H9 (cell line): ENCODE data around the gene ZNF280C. TPM values are rescaled to one million over a fixed set of nuclear protein-coding genes. Genes with fewer than 3 reads are reported as not detected.

ENCODE experiments used
- DNase-seq: peaks from one replicate; pipeline ENCODE4 v3.0.0-alpha.2; 2017
- H2AFZ ChIP-seq: one replicate; pipeline ENCODE4 v1.6.1; 2013; ENCODE audit warnings: mild to moderate bottlenecking, low read length, control low read depth, moderate library complexity
- H2AK5ac ChIP-seq: 2 replicates; pipeline ENCODE4 v1.6.1; 2013; ENCODE audit warnings: low read length, control low read depth, mixed read lengths; ENCODE audit not compliant: insufficient read length
- H2BK120ac ChIP-seq: one replicate; pipeline ENCODE4 v1.6.1; 2013; ENCODE audit warnings: low read depth, mild to moderate bottlenecking, low read length, control low read depth, inconsistent platforms; ENCODE audit not compliant: poor library complexity, severe bottlenecking
- H2BK12ac ChIP-seq: 2 replicates; pipeline ENCODE4 v1.6.1; 2013; ENCODE audit warnings: low read length, control low read depth, mixed read lengths, low read depth; ENCODE audit not compliant: insufficient read length
- H2BK15ac ChIP-seq: 2 replicates; pipeline ENCODE4 v1.6.1; 2013; ENCODE audit warnings: low read depth, low read length, control low read depth
- H2BK20ac ChIP-seq: one replicate; pipeline ENCODE4 v1.6.1; 2013; ENCODE audit warnings: low read depth, mild to moderate bottlenecking, low read length, control low read depth, inconsistent platforms; ENCODE audit not compliant: poor library complexity, severe bottlenecking
- H2BK5ac ChIP-seq: 2 replicates; pipeline ENCODE4 v1.6.1; 2013; ENCODE audit warnings: low read length, control low read depth, mixed read lengths; ENCODE audit not compliant: insufficient read length
- H3K14ac ChIP-seq: 2 replicates; pipeline ENCODE4 v1.6.1; 2013; ENCODE audit warnings: low read length, control low read depth; ENCODE audit not compliant: insufficient read depth
- H3K18ac ChIP-seq: 2 replicates; pipeline ENCODE4 v1.6.1; 2013; ENCODE audit warnings: low read depth, mild to moderate bottlenecking, mixed read lengths, low read length, control low read depth; ENCODE audit not compliant: insufficient read length
- H3K23ac ChIP-seq: 2 replicates; pipeline ENCODE4 v1.6.1; 2013; ENCODE audit warnings: low read length, control low read depth, mixed read lengths, low read depth; ENCODE audit not compliant: insufficient read length
- H3K23me2 ChIP-seq: 2 replicates; pipeline ENCODE4 v1.6.1; 2013; ENCODE audit warnings: low read depth, mild to moderate bottlenecking, mixed read lengths, low read length, control low read depth; ENCODE audit not compliant: insufficient read length, poor library complexity, severe bottlenecking
- H3K27ac ChIP-seq: 2 replicates; pipeline ENCODE4 v1.5.1; 2013; ENCODE audit warnings: low read length, control low read depth, mixed read lengths, low read depth; ENCODE audit not compliant: insufficient read length
- H3K27me3 ChIP-seq: 2 replicates; pipeline ENCODE4 v1.6.1; 2013; ENCODE audit warnings: low read length, control low read depth, inconsistent platforms; ENCODE audit not compliant: insufficient read depth
- H3K4ac ChIP-seq: 2 replicates; pipeline ENCODE4 v1.6.1; 2013; ENCODE audit warnings: low read depth, mild to moderate bottlenecking, control low read depth, inconsistent platforms, low read length, moderate library complexity
- H3K4me1 ChIP-seq: 2 replicates; pipeline ENCODE4 v1.6.1; 2013; ENCODE audit warnings: low read length, control low read depth, inconsistent platforms; ENCODE audit not compliant: insufficient read depth
- H3K4me2 ChIP-seq: 2 replicates; pipeline ENCODE4 v1.6.1; 2013; ENCODE audit warnings: low read length, control low read depth, mixed read lengths; ENCODE audit not compliant: insufficient read length, insufficient read depth
- H3K56ac ChIP-seq: 2 replicates; pipeline ENCODE4 v1.6.1; 2013; ENCODE audit warnings: low read depth, mild to moderate bottlenecking, mixed read lengths, low read length, control low read depth; ENCODE audit not compliant: insufficient read length
- H3K79me1 ChIP-seq: 2 replicates; pipeline ENCODE4 v1.6.1; 2013; ENCODE audit warnings: low read depth, mild to moderate bottlenecking, moderate library complexity, low read length, control low read depth, inconsistent platforms; ENCODE audit not compliant: insufficient read depth, poor library complexity, severe bottlenecking
- H3K79me2 ChIP-seq: 2 replicates; pipeline ENCODE4 v1.6.1; 2013; ENCODE audit warnings: low read length, control low read depth, inconsistent platforms; ENCODE audit not compliant: insufficient read depth
- H3K9ac ChIP-seq: 2 replicates; pipeline ENCODE4 v1.6.1; 2013; ENCODE audit warnings: low read length, control low read depth, mixed read lengths; ENCODE audit not compliant: insufficient read length; ENCODE audit errors: extremely low read depth
- H3K9me3 ChIP-seq: one replicate; pipeline ENCODE4 v1.6.1; 2013; ENCODE audit warnings: low read depth, low read length, inconsistent platforms; ENCODE audit not compliant: control insufficient read depth
- H3T11ph ChIP-seq: one replicate; pipeline ENCODE4 v1.6.1; 2013; ENCODE audit warnings: mild to moderate bottlenecking, low read length, control low read depth, inconsistent platforms
- H4K20me1 ChIP-seq: one replicate; pipeline ENCODE4 v1.6.1; 2013; ENCODE audit not compliant: control insufficient read depth, insufficient read length, insufficient read depth
- H4K5ac ChIP-seq: 2 replicates; pipeline ENCODE4 v1.6.1; 2013; ENCODE audit warnings: low read depth, mild to moderate bottlenecking, mixed read lengths, low read length, control low read depth; ENCODE audit not compliant: insufficient read length
- H4K8ac ChIP-seq: replicated peaks from 2 replicates; pipeline ENCODE4 v1.6.1; 2013; ENCODE audit warnings: low read length, control low read depth, mixed read lengths, low read depth; ENCODE audit not compliant: insufficient read length
- H4K91ac ChIP-seq: 2 replicates; pipeline ENCODE4 v1.6.1; 2013; ENCODE audit warnings: low read depth, mild to moderate bottlenecking, moderate library complexity, mixed read lengths, low read length, control low read depth; ENCODE audit not compliant: insufficient read length
- H3K27ac Mint-ChIP-seq, 3 experiments: 2 replicates in 2 of 3; 3 replicates in 1 of 3; pipeline ENCODE4 v1.8.0; 2020 to 2021; ENCODE audit warnings: mixed read lengths in 3 of 3, mild to moderate bottlenecking in 1 of 3, moderate library complexity in 1 of 3
- H3K27me3 Mint-ChIP-seq: 2 replicates; pipeline ENCODE4 v1.8.0; 2021; ENCODE audit warnings: low read depth, mild to moderate bottlenecking, moderate library complexity, mixed read lengths
- H3K36me3 Mint-ChIP-seq, 3 experiments: 2 replicates in 2 of 3; 3 replicates in 1 of 3; pipeline ENCODE4 v1.8.0; 2020 to 2021; ENCODE audit warnings: low read depth in 3 of 3, mixed read lengths in 3 of 3; ENCODE audit not compliant: insufficient read depth in 1 of 3
- H3K4me1 Mint-ChIP-seq, 2 experiments: 2 replicates each; pipeline ENCODE4 v1.8.0; 2020; ENCODE audit warnings: mixed read lengths in 2 of 2
- H3K4me3 Mint-ChIP-seq, 2 experiments: 2 replicates in 1 of 2; 3 replicates in 1 of 2; pipeline ENCODE4 v1.8.0; 2020 to 2021; ENCODE audit warnings: mild to moderate bottlenecking in 2 of 2, mixed read lengths in 2 of 2, moderate library complexity in 1 of 2
- H3K9me3 Mint-ChIP-seq, 2 experiments: 2 replicates in 1 of 2; 3 replicates in 1 of 2; pipeline ENCODE4 v1.8.0; 2020; ENCODE audit warnings: mild to moderate bottlenecking in 2 of 2, mixed read lengths in 2 of 2, moderate library complexity in 1 of 2
- WGBS: extraction: QIAGEN DNeasy Blood & Tissue Kit; methylation state at CpG from one replicate; pipeline ENCODE4 v1.1.7; 2013; ENCODE audit warnings: missing lambda C conversion rate, low lambda C conversion rate, mixed read lengths; ENCODE audit not compliant: insufficient read length; ENCODE audit errors: extremely low coverage; 5-methylcytosine and 5-hydroxymethylcytosine counted together
- total RNA-seq: library from RNA; stranded (reverse); gene quantifications from 2 replicates; pipeline ENCODE4 v1.2.1, GENCODE V29; 2021
- TF ChIP-seq, protein P1 (sequence below): fragments of 200-600 bp; sonication (generic); conservative IDR thresholded peaks from 3 replicates; pipeline ENCODE4 v1.8.0; 2021; ENCODE audit warnings: antibody characterized with exemption, mild to moderate bottlenecking

Gene ZNF280C
- total RNA-seq, 1 experiment from 2014 or later: 6.6 TPM

DNA sequence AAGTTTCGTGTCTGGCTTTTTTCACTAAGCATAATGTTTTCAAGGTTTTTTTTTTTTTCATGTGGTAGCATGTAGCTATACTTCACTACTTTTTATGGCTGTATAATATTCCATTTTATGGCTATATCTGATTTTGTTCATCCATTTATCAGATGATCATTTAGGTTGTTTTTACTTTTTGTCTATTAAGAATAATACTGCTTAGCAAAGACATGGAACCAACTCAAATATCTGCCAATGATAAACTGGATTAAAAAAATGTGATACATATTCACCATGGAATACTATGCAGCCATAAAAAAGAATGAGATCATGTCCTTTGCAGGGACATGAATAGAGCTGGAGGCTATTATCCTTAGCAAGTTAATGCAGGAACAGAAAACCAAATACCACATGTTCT, 32.7 kb upstream of the ZNF280C start:
- H3K23ac ChIP-seq: no peak overlapping the region
- no peak overlapping the region for H3K27ac ChIP-seq
- H3K79me2 ChIP-seq: no peaks in the 10 kb centered on the region
- H3K9me3 Mint-ChIP-seq: peaks cover 0 to 19% of the 10 kb centered on the region in 2 experiments; a peak in 2 of 5 replicates
- H3K27ac Mint-ChIP-seq: no peak overlapping the region
- no peaks in the 10 kb centered on the region for H3K23me2 ChIP-seq
- no peaks in the 10 kb centered on the region for H3K4me1 ChIP-seq
- H4K5ac ChIP-seq: no peak overlapping the region
- no peaks in the 10 kb centered on the region for H3K27me3 Mint-ChIP-seq
- H3K27me3 ChIP-seq: no peaks in the 10 kb centered on the region
- H3K14ac ChIP-seq: no peak overlapping the region
- no peak overlapping the region for H3K4me3 Mint-ChIP-seq
- H2BK120ac ChIP-seq: no peak overlapping the region
- no peaks in the 10 kb centered on the region for H3K79me1 ChIP-seq
- H3K4me2 ChIP-seq: no peak overlapping the region
- no peak overlapping the region for H2AK5ac ChIP-seq
- no CpG with 5 or more reads among the region's 1 CpG for WGBS
- no peaks in the 10 kb centered on the region for H4K20me1 ChIP-seq
- TF ChIP-seq, protein P1, sequence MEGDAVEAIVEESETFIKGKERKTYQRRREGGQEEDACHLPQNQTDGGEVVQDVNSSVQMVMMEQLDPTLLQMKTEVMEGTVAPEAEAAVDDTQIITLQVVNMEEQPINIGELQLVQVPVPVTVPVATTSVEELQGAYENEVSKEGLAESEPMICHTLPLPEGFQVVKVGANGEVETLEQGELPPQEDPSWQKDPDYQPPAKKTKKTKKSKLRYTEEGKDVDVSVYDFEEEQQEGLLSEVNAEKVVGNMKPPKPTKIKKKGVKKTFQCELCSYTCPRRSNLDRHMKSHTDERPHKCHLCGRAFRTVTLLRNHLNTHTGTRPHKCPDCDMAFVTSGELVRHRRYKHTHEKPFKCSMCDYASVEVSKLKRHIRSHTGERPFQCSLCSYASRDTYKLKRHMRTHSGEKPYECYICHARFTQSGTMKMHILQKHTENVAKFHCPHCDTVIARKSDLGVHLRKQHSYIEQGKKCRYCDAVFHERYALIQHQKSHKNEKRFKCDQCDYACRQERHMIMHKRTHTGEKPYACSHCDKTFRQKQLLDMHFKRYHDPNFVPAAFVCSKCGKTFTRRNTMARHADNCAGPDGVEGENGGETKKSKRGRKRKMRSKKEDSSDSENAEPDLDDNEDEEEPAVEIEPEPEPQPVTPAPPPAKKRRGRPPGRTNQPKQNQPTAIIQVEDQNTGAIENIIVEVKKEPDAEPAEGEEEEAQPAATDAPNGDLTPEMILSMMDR: no peak
- no peak overlapping the region for H2AFZ ChIP-seq
- peaks cover 0 to 2% (median 0%) of the 10 kb centered on the region in 3 experiments; a peak in 1 of 7 replicates for H3K36me3 Mint-ChIP-seq
- H4K8ac ChIP-seq: no peak overlapping the region
- no peak overlapping the region for H3K9ac ChIP-seq
- no peak overlapping the region for H2BK5ac ChIP-seq
- peaks cover 6% of the 10 kb centered on the region for H3K9me3 ChIP-seq
- DNase-seq: no peak
- H3K18ac ChIP-seq: no peak overlapping the region
- no peak overlapping the region for H3K4ac ChIP-seq
- no peak overlapping the region for H2BK20ac ChIP-seq
- H2BK15ac ChIP-seq: no peak overlapping the region
- no peak overlapping the region for H3T11ph ChIP-seq
- no peak overlapping the region for H4K91ac ChIP-seq
- H3K56ac ChIP-seq: no peak overlapping the region
- no peaks in the 10 kb centered on the region for H3K4me1 Mint-ChIP-seq
- no peak overlapping the region for H2BK12ac ChIP-seq
